Gastroesophageal sphincter (tissue), 4 donors: ENCODE data around the gene ARHGAP22. TPM values are rescaled to one million over a fixed set of nuclear protein-coding genes. Genes with fewer than 3 reads are reported as not detected.

Experiments used
- ATAC-seq: fragments of 150-250 bp; one replicate; pipeline ENCODE4 v1.9.1; 2016; ENCODE audit warnings: mild to moderate bottlenecking, moderate library complexity
- H3K27ac ChIP-seq, 4 donors: fragments of 200-600 bp; sonication (generic) in 3 of 4; 1 replicate in 3 of 4; 2 replicates in 1 of 4; pipeline ENCODE4 v1.5.1; 2016 to 2019
- H3K27me3 ChIP-seq: fragments of 200-600 bp; sonication (generic); one replicate; pipeline ENCODE4 v1.5.1; 2019
- H3K36me3 ChIP-seq, 2 donors: fragments of 200-600 bp; sonication (generic); one replicate each; pipeline ENCODE4 v1.5.1; 2019; ENCODE audit warnings: control low read depth in 1 of 2
- H3K4me1 ChIP-seq, 3 donors: fragments of 200-600 bp; sonication (generic); 1 replicate in 2 of 3; 2 replicates in 1 of 3; pipeline ENCODE4 v1.5.1; 2016 to 2019; ENCODE audit warnings: control low read depth in 2 of 3
- H3K4me3 ChIP-seq, 2 donors: fragments of 200-600 bp; sonication (generic); one replicate each; pipeline ENCODE4 v1.5.1; 2019; ENCODE audit warnings: mild to moderate bottlenecking in 1 of 2, moderate library complexity in 1 of 2
- H3K9me3 ChIP-seq, 3 donors: fragments of 200-600 bp; sonication (generic); one replicate each; pipeline ENCODE4 v1.5.1; 2017 to 2019; ENCODE audit warnings: control low read depth in 2 of 3
- CTCF ChIP-seq, 4 experiments: fragments of 200-600 bp in 2 of 4; fragments of 450-650 bp in 2 of 4; sonication (generic) in 1 of 4; IDR thresholded peaks; one replicate each; pipeline ENCODE4 v1.5.1; 2017 to 2019; ENCODE audit warnings: antibody characterized with exemption in 4 of 4, mild to moderate bottlenecking in 2 of 4, moderate library complexity in 2 of 4
- EP300 ChIP-seq: sonication (generic); formaldehyde crosslinking; IDR thresholded peaks from one replicate; pipeline ENCODE4 v1.6.1; 2017; ENCODE audit warnings: antibody characterized with exemption, mild to moderate bottlenecking
- POLR2A ChIP-seq, 2 donors: fragments of 450-650 bp; IDR thresholded peaks; one replicate each; pipeline ENCODE4 v1.6.1; 2017; ENCODE audit warnings: antibody characterized with exemption in 2 of 2, mild to moderate bottlenecking in 2 of 2, moderate library complexity in 1 of 2
- POLR2AphosphoS5 ChIP-seq: sonication (generic); formaldehyde crosslinking; IDR thresholded peaks from one replicate; pipeline ENCODE4 v1.6.1; 2017; ENCODE audit warnings: antibody characterized with exemption
- WGBS, 2 donors: methylation state at CpG; one replicate each; pipeline ENCODE4 v1.1.5; 2018; ENCODE audit warnings: low coverage in 1 of 2; 5-methylcytosine and 5-hydroxymethylcytosine counted together
- total RNA-seq, 4 donors: library from RNA; depleted of rRNA; stranded (reverse); fragments of >200 nt; gene quantifications; one replicate each; pipeline ENCODE4 v1.1.0, GENCODE V29; 2016

ARHGAP22 gene
- total RNA-seq, 4 donors from 2014 or later = 4.2 to 5.8 (median 5.1) TPM

GRCh38 chr10:48453451-48454301 lies 151.2 kb downstream of the ARHGAP22 start:
- Histone ChIP-seq H3K27me3 (peaks cover 12% of the 10 kb centered on the region), H3K36me3 (peaks cover 0 to 10% of the 10 kb centered on the region in 2 donors), H3K4me1 (peaks cover 0 to 14% (median 0%) of the 10 kb centered on the region in 3 donors), H3K27ac (no peak overlapping the region), H3K4me3 (no peak overlapping the region), H3K9me3 (no peaks in the 10 kb centered on the region)
- TF ChIP-seq POLR2AphosphoS5 (no peak), POLR2A (IDR thresholded peaks at IDR 0.05) (no peak), EP300 (no peak), CTCF (IDR thresholded peaks at IDR 0.05) (no peak)
- 92% methylated on average over 2 of the region's 19 CpGs; no CpG with 5 or more reads in 1 of the 2 donors for WGBS, 2 donors
- ATAC-seq = no peak

- Histone ChIP-seq H3K4me1 (peaks cover 0 to 14% (median 0%) of the 10 kb centered on the region in 3 donors), H3K36me3 (peaks cover 0 to 10% of the 10 kb centered on the region in 2 donors), H3K4me3 (no peak overlapping the region), H3K27ac (no peak overlapping the region), H3K27me3 (peaks cover 12% of the 10 kb centered on the region), H3K9me3 (no peaks in the 10 kb centered on the region)
- WGBS, 2 donors = no CpG with 5 or more reads among the region's 6 CpGs
- no peak for ATAC-seq
- TF ChIP-seq POLR2A (IDR thresholded peaks at IDR 0.05) = no peak
- no peak for TF ChIP-seq CTCF (IDR thresholded peaks at IDR 0.05)
- TF ChIP-seq POLR2AphosphoS5 = no peak
- no peak for TF ChIP-seq EP300
These were observed 151.9 kb downstream of the ARHGAP22 start for GRCh38 chr10:48452879-48453412.

- no peak overlapping the region for H3K27ac ChIP-seq
- H3K36me3 ChIP-seq = peaks cover 0 to 10% of the 10 kb centered on the region in 2 donors
- TF ChIP-seq EP300 (no peak), POLR2A (IDR thresholded peaks at IDR 0.05) (no peak), POLR2AphosphoS5 (no peak), CTCF (IDR thresholded peaks at IDR 0.05) (no peak)
These were observed 152.6 kb downstream of the ARHGAP22 start for GRCh38 chr10:48451969-48452878.

GRCh38 chr10:48450741-48451466 lies 154.0 kb downstream of the ARHGAP22 start:
- TF ChIP-seq EP300 = no peak
- TF ChIP-seq CTCF (IDR thresholded peaks at IDR 0.05) = no peak
- TF ChIP-seq POLR2A (IDR thresholded peaks at IDR 0.05) = no peak
- no peak for TF ChIP-seq POLR2AphosphoS5
- Histone ChIP-seq H3K36me3 (peaks cover 0 to 10% of the 10 kb centered on the region in 2 donors), H3K27me3 (no peaks in the 10 kb centered on the region), H3K4me3 (no peak overlapping the region), H3K27ac (no peak overlapping the region), H3K9me3 (no peaks in the 10 kb centered on the region), H3K4me1 (no peaks in the 10 kb centered on the region)
- no peak for ATAC-seq
- 100% methylated on average over 1 of the region's 43 CpGs; no CpG with 5 or more reads in 1 of the 2 donors for WGBS, 2 donors

More at GRCh38 chr10:48451969-48452878, 152.6 kb downstream of the ARHGAP22 start:
- ATAC-seq = no peak
- peaks cover 0 to 11% (median 0%) of the 10 kb centered on the region in 3 donors for H3K4me1 ChIP-seq
- H3K27me3 ChIP-seq = peaks cover 9% of the 10 kb centered on the region
- WGBS, 2 donors = 70 to 88% methylated on average over 2 to 7 of the region's 15 CpGs
- no peak overlapping the region for H3K4me3 ChIP-seq
- H3K9me3 ChIP-seq = no peaks in the 10 kb centered on the region
